ENCODE measurements around the gene TPRG1.

The TPRG1 gene, protein sequence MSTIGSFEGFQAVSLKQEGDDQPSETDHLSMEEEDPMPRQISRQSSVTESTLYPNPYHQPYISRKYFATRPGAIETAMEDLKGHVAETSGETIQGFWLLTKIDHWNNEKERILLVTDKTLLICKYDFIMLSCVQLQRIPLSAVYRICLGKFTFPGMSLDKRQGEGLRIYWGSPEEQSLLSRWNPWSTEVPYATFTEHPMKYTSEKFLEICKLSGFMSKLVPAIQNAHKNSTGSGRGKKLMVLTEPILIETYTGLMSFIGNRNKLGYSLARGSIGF

GRCh38 chr3:189171707-189172106 lies at the start of gene TPRG1:
Gene TPRG1 (plus strand): TSS chr3:189171971. CDS start chr3:189207385, 35,414 bp downstream.
- FAIRE-seq, result no peak

DNA sequence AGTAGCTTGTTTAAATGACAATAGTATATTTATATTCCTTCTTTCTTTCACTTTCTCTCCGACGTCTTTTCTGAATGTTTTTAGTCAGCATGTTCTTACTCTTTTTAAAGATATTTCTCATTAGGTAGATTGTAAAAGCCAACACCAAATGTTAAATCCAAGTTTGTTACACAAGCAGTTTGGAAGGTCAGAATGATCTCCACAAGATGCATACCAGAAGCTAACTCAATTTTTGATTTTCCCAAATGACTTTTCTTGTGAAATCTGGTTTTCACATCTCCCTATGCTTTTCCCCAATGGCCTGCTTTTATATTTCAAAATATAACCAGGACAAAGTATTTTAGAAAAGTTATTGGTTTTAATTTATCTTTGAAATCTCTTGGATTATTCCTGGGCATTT lies 49.7 kb upstream of the TPRG1 start:
- FAIRE-seq, result no peak

DNA sequence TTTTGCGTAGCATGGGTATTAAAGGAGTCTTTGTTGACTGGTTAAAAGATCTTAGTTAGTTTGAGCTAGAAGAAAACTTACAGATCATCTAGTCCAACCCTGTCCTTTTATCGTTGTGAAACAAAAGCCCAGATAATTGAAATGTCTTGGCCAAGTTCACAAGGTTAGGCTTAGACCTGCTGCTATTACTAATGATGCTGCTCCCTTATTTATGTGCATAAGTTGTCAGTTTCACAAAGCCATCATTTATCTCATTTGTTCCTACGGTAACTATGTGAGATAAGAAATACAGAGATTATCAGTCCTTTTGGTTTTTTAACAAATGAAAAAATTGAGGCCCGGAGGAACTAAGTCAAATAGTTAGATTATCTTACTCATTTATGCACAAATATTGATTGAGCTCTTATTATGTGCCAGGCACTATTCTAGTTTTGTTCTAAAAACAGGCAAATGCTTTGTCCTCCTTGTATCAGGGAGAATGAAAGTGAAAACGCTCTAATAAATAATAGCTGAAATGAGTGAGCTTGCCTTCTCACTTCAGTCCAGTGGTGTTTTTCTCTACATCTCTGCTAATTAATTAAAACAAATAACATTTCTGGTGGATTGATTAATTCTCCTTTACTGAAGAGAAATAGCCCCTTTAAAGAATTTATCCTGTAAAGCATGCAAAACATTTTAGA lies 49.1 kb upstream of the TPRG1 start:
- FAIRE-seq, result no peak

GRCh38 chr3:189123595-189124387 lies 48.0 kb upstream of the TPRG1 start:
- no peak for FAIRE-seq

DNA sequence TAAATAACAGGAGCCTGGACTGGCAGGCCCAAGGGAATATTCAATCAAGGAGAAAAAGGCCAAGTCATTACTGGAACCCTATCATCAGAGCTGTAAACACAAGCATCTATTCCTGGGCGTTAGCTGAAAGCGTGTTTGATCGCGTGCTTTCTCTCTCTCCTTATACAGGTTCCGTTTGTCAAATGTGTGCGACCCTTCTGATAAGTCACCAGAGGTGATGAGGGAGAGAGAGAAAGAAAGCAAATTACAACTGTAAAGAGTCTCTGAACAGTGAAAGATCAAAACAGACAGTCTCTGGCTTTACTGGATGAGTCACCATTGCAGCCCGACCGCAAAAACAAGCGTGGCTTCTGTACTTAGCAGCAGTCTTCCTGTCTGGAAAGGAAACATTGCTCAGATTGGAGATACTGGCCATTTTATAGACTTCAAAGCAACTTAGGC lies 39.5 kb upstream of the TPRG1 start:
- no peak for FAIRE-seq

- no peak for FAIRE-seq
These were observed 38.9 kb upstream of the TPRG1 start for GRCh38 chr3:189132839-189133238.

DNA sequence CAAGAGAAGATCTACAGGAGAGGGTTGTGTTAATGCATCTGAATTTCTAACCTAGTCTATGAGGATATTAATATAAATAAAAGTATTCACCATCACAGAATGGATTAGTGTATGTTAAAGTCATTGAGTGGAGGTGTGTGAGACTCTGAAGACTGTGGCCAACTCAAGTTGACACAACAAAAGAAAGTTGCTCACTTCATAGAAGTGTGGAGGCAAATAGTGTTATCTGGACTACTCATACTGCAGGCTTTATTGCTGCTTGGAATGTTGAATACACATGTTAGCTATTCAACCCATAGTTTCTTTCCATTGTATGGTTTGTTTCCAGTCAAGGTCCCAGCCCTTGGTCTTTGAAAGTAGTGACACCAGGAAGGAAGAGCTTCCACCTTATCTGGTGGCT lies 38.0 kb upstream of the TPRG1 start:
- no peak for FAIRE-seq

DNA sequence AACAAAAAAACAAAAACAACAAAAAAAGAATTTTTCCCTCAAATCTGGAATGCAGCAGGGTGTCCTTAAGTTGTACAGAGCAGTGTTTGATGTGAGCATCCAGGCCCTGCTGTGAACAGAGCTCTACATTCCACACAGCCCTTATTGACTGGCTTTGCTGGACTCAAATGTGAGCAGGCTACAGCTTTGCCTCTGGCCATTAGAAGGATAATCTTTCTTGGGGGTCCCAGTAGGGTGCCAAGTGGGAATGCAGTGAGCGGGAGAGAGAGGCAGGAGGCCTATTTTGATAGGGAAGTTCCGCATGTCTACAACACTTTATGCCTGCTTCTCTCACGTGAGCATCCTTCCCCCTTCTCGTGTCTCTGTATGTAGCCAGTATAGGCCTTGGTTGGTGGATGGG lies 34.4 kb upstream of the TPRG1 start:
- FAIRE-seq, result no peak

DNA sequence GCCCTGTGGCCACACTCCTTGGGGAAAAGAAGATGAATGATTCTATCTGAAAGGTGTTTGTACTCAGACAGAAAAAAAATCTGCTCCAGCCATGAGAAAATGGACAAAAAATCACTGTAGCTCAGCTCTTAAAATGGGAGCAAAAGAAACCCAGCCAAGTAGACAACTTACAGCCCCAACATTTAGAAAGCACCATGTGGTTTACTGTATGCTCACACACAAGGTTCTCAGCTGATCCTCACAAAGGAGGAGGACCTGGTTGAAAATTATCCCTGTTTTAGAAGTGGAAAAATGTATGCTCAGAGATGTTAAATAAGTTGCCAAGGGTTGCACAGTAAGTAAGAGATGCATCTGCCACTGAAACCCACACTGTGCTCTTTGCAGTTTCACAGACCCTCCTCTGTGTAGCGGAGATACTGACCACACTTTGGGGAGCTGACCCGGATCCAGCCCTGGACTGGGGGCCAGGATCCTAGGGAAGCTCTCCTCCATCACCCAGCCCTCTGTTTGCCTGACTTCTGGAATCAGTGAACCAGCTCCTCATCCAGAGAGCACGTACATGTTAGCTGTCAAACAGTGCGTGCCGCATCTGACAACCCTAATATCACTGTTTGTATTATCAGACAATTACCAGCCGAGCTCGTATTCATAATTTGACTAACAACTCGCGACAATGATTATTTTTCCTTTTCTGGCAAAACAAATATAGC lies 32.7 kb upstream of the TPRG1 start:
- FAIRE-seq, result no peak

DNA sequence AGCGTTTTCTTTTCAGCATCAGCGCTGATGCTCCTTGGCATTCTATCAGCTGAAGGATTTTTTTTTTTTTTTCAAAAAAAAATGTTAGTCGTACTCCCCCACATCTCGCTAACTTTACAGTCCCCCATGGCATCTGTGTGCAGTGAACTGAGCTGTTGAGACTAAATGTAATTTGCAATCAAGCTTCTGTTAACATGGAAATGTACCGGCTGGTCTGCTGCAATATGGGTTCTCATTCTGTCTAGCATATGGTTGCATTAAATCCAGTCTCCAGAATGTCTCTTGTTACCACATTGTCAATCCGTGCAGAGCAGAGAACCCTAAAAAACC lies 32.2 kb upstream of the TPRG1 start:
- FAIRE-seq, result no peak

GRCh38 chr3:189142527-189142926 lies 29.2 kb upstream of the TPRG1 start:
- no peak for FAIRE-seq

GRCh38 chr3:189143321-189143720 lies 28.4 kb upstream of the TPRG1 start:
- no peak for FAIRE-seq

DNA sequence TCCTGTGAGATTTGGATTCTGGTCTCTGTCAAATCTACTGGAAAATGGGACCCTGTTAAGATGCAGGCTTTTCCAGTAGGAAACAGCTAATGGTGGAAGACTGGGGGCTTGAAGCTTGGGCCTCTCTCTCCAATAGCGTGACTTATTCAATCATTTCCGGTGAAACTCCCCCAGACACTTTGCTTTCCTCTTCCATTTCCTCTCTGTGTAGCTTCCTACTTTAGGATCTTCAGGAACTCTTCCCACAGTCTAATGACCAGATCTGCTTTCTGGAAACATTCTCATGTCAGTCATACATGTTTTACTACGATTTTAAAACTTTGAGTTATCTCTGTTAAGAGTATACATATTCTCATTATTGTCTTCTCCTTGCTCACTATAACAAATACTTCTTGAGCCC lies 28.0 kb upstream of the TPRG1 start:
- no peak for FAIRE-seq

GRCh38 chr3:189144645-189145044 lies 27.1 kb upstream of the TPRG1 start:
- FAIRE-seq, result no peak

DNA sequence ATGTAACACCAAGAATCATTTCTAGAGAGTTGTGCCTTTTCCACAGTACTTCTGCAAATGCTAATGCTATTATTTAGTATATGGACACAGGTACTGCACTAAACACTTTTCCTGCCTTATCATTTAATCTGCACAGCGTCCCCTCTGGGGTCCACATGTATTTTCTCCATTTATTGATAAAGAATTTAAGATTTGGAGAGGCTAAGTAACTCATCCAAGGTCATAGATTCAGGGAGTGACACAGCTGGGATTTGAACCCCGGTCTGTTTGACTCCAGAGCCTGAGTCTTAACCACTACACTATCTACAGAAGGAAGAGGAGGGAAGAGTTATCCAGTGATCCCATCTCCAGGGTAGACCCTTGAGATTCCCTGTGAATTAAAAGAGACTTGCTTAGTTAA lies 24.9 kb upstream of the TPRG1 start:
- no peak for FAIRE-seq

DNA sequence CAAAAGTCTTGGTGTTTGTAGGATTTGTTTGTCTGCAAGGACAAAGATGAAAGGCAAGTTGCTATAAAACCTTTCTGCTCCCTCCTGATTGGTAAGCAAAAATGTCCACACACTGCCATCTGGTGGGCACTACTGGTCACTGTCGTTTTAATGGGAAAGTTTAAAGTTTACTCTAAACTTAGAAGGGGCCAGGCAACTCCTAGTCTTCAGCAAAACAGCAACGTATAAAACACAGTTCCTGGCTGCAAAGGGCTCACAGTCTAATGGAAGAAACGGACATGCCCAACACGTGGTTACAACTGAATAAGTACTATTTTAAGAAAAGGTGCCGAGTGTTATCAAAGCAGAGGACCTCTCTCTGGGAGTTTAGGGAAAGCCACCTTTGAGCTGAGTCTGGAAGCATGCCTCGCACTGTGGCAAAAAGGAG lies 23.7 kb upstream of the TPRG1 start:
- FAIRE-seq, result peak; percentile 59

- no peak for FAIRE-seq
These were observed 22.6 kb upstream of the TPRG1 start for GRCh38 chr3:189149203-189149602.

DNA sequence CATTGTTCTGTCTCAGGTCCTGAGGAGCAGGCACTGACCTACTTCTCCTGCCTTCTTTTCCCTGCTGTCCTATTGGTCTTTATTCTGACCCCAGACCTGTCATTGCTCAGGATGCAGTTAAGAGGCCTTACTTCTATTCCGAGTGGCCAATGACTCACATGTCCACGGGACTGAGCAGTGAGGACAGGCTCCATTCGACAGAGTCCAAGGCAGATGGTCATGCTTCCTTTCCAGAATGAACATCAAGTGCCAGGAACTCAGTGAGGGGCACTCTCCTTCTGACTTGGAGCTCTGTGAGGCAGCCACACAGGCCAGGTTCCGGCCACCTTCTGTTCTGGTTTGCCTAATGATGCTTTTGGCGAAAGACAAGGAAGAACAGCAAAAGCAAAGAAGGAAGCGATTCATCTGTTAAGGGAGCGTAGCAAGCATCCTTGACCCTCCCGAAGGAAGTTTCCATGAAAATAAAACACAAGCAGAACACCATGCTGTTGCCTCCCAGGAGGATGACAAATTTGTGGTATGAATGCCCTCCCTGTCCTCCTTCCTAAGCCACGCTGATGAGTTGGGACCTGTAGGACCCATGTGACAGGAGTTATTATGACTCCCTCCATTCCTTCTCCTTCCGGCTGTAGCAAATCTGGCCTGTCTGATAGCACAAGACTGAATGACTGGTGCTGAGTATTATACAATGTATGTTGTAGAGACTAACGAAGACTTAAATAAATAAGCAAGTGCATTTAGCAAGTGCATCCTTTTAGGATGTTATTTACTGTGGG lies 14.4 kb upstream of the TPRG1 start:
- no peak for FAIRE-seq

GRCh38 chr3:189158034-189158433 lies 13.7 kb upstream of the TPRG1 start:
- no peak for FAIRE-seq

- no peak for FAIRE-seq
These were observed 11.1 kb upstream of the TPRG1 start for GRCh38 chr3:189160519-189161309.

GRCh38 chr3:189165092-189165612 lies 6.6 kb upstream of the TPRG1 start:
- no peak for FAIRE-seq

Data from G401.6 (cell line).